Medulla oblongata (tissue), 1 donor: ENCODE measurements around the gene PTGDR2.
"Not testable (repeated sequence)": the region's sequence is repeated elsewhere in the genome, so short reads cannot be mapped to it uniquely, and the experiment has no call there.

Source experiments
- DNase-seq: peaks from one replicate; pipeline ENCODE4 v3.0.0-alpha.2; 2015; ENCODE audit errors: extremely low spot score

Gene PTGDR2

DNA sequence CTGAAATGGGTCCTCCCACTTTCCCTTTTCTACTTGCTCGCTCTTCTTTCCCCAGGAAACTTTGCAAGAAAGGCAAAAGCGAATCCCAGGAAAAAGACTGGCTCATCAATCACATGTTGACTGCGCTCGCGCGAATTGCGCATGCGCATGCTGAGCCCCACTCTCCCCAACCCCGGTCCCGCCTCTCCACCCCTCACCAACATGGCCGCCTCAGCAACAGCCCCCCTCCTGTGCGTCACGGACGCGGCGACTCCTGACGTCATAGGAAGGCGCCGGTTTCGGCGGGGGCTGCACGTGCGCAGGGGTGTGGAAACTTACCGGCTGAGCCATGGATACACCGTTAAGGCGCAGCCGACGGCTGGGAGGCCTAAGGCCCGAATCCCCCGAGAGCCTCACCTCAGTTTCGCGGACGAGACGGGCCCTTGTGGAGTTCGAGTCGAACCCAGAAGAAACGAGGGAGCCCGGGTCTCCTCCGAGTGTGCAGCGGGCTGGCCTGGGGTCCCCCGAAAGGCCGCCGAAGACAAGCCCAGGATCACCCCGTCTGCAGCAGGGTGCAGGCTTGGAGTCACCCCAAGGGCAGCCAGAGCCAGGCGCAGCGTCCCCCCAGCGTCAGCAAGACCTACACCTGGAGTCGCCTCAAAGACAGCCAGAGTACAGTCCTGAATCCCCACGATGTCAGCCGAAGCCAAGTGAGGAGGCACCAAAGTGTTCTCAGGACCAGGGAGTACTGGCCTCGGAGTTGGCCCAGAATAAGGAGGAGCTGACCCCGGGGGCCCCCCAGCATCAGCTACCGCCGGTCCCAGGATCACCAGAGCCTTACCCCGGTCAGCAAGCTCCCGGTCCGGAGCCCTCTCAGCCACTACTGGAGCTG lies 13.7 kb downstream of the PTGDR2 start, which contains the start of gene CCDC86:
Gene CCDC86 (plus strand): TSS at position 317 of the 871 bp plus-strand sequence. CDS start 12 bp downstream, at position 329.
- peak; percentile 97 for DNase-seq

DNA sequence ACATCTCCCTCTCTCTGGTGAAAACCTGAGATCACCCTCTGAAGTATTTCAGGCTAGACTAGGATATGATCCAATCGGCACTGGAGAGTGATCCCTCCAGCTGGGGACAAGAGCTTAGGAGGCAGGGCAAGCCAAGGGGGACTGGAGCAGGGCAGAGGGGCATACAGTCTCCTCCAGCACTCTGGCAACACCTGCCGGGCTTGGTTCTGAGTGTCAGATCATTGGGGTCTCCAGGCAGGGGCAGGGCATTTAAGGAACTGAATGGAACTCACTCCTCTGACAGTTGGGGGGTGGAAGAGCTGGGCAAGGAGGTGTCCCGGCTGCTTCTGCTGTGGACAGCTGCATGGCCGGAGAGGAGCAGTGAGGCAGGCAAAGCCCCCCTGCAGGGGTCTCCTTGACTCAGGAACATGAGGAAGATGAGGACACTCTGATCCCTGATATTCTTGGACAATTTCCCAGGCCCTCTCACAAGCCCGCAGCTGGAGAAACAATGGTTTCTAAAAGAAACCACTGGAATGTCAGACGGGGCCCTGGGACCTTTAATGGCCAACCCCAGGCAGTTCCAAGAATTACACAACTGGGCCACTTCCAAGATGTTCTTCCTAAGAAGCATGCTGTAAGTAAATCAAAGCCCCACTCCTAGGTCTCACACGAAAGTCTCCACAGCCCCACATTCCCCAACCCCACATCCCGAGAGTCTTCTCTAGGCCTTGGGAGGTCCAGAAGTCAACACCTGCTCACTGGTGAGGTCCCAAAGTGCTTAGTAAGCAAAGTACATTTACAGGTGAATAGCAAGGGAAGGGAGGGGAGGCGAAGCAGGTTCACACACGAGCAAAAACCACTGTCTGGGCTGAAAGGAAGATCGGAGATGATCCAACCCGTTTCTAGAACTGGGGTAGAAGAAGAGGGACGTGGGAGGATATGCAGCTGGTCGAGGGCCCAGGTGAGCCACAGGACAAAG lies 15.0 kb downstream of the PTGDR2 start:
- DNase-seq: peak; percentile 40

GRCh38 chr11:60838132-60838531 lies 17.6 kb downstream of the PTGDR2 start:
- DNase-seq: no peak

GRCh38 chr11:60836866-60837515 lies 18.8 kb downstream of the PTGDR2 start:
- DNase-seq: no peak

- DNase-seq: peak; percentile 63
These were observed 20.3 kb downstream of the PTGDR2 start for GRCh38 chr11:60835534-60835846.

DNA sequence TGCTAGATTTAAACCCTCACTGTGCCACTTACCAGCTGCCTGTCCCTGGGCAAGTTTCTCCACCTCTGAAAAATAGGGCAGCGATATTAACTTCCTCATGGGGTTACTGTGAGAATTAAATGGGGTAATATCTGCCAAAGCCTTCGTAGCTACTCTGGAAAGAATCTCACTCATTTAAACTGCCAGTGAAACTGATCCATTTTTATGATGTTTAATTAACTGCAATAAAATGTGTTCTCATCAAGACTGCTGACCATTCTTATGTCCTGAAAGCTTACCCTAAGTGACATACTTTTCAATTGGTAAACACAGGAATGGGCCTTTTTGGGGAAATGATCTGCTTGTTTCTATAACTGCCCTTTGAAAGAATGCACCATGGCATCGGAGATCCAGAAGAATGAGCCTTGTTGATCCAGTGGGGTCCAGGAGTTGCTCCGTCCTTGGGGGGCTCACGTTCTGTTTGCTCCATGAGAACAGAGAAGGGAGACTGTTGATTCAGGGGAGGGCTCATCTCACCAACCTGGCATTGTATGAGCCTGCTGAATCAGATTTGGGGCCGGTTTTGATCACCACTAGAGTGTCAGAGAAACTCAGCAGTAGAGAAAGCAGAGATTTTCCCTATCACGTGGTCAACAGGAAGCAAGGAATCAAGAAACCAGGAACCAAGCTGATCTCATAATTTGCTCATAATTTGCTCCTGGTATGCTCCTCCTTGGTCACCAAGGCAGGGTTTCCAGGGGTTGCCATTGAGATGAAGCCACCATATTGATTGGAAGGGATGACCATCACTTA lies 20.8 kb downstream of the PTGDR2 start:
- no peak for DNase-seq

DNA sequence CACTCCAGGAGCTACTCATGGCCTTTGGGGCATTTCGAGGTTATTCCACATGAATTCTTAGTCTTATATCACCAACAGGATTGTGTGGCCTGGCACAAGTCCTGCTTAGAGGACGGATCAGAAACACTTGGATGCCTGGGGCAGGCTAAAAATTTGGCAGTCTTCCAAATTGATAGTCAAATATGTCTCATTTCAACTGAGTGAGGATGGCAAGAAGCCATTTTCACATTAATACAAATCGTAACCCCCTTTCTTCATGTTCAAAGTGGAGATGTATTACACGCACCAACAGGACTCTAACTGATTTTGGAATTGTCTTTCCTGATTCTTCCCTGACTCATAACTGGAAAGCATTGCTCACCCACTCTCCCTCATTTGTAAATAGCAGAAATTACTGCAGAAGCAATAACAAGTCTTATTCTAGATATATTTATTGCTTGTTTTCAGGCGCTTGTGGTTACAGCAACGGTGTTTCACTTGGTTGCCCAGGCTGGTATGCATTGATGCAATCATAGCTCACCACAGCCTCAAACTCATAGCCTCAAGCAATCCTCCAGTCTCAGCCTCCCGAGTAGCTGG lies 24.2 kb downstream of the PTGDR2 start:
- no peak for DNase-seq

DNA sequence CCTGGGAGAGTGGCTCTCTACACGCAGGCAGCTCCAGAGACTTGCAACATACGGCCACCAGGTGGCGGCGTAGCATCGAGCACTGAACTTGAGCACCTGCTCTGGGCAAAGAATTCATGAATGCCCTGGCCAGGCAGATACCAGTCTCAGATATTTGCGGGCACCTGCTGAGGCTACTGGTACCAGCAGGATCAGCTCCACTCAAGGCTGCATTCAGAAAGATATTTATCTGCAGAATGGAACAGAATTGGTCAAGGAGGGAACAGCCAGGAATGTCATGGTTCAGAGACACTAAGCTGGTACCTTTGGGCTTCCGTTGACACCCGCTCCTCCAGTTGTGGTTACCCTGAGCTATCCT lies 24.6 kb downstream of the PTGDR2 start:
- DNase-seq: peak; percentile 89

DNA sequence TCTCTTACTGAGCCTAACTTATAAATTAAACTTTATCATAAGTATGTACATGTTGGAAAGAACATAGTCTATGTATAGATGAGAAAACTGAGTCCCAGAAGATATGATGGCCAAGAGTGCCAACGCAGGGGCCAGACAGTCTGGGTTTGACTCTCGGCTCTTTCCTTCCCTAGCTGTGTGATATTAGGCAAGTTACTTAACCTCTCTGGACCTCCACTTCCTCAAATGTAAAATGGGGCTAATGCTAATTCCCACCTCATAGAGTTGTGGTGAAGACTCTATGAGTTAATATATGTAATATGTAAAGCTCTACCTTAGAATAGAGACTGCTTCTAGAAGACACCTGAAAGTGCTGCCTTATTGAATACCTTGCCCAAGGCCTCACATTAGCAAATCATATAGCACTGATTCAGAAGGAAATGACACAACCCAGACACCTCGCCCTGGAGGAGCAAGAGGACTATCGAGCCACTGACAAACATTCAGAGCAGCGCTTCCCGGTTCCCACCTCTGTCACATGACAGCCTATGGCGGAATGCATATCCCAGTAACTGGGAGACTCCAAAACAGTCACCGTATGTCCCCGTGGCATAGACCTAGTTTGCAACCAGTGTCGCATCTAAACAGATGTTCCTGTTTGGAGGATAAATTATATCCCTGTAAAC lies 25.1 kb downstream of the PTGDR2 start:
- no peak for DNase-seq

- DNase-seq: no peak
These were observed 30.0 kb downstream of the PTGDR2 start for GRCh38 chr11:60825790-60826189.

GRCh38 chr11:60825118-60825517 lies 30.6 kb downstream of the PTGDR2 start:
- DNase-seq: no peak

GRCh38 chr11:60823745-60824306 lies 31.9 kb downstream of the PTGDR2 start:
- not testable (repeated sequence) for DNase-seq

GRCh38 chr11:60821827-60822599 lies 33.7 kb downstream of the PTGDR2 start:
- no peak for DNase-seq

DNA sequence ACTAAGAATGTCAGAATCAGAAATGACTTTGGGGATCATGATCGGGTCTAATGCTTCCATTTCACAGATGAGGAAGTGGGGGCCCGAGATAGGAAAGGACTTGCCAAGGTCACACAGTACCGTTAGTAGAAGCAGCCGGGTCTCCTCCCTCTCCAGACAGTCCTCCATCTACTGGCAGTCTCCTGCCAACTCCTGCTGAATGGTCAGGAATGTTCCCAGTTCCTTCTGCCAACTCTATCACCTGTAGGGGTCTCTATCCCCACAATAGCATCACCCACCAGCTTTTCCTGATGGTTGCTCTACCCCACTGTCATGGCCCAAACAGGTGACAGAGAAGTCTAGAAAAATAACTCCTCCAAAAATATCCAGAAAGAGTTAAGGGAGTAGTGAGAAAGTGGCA lies 37.7 kb downstream of the PTGDR2 start:
- DNase-seq: no peak

GRCh38 chr11:60816590-60817157 lies 39.1 kb downstream of the PTGDR2 start:
- no peak for DNase-seq

- no peak for DNase-seq
These were observed 41.6 kb downstream of the PTGDR2 start for GRCh38 chr11:60814112-60814511.

- no peak for DNase-seq
These were observed 42.4 kb downstream of the PTGDR2 start for GRCh38 chr11:60813324-60813723.

- DNase-seq: no peak
These were observed 45.2 kb downstream of the PTGDR2 start for GRCh38 chr11:60810569-60810968.

DNA sequence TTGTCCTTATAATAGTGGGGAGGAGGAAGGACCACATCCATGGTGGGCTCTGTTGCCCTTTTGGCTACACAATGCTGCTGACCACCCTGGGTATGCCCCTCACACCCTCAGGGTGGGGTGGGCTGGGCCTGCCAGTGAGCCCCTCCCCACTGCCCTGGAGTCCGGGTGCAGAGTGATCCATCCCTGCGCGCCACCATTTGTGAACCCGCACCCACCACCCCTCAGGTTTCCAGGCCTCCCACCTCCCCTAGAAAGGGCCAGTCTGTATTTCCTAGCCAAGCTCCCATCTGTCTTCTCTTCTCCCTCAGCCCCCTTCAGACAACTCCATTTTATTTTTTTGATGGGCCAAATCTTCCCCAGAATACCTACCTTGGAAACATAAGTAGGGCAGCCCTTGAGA lies 45.6 kb downstream of the PTGDR2 start:
- no peak for DNase-seq
